OCI-LY3 (cell line): Measurements from ENCODE around the gene CCDC159.
A peak's percentile ranks its signal among the peaks of the same experiment; 100 is the strongest.

Source experiments
- H2AFZ ChIP-seq: fragments of 200-600, 300-600 bp; shearing (Covaris generic); 2 replicates; pipeline ENCODE4 v1.6.0; 2014; ENCODE audit warnings: antibody characterized with exemption, low read depth, low read length
- H3K27ac ChIP-seq: fragments of 200-600, 300-600 bp; sonication (generic); 2 replicates; pipeline ENCODE4 v1.5.1; 2014; ENCODE audit warnings: mild to moderate bottlenecking, low read length, moderate library complexity, mixed read lengths
- H3K27me3 ChIP-seq: fragments of 200-600, 300-600 bp; sonication (generic); 2 replicates; pipeline ENCODE4 v1.6.1; 2014; ENCODE audit warnings: low read depth, low read length, mixed read lengths
- H3K36me3 ChIP-seq: fragments of 200-600, 300-600 bp; sonication (generic); replicated peaks from 2 replicates; pipeline ENCODE3; 2014; ENCODE audit warnings: low read depth, low read length, mixed read lengths
- H3K4me1 ChIP-seq: fragments of 300-600, 200-600 bp; sonication (generic); 2 replicates; pipeline ENCODE4 v1.6.1; 2014; ENCODE audit warnings: low read length, mixed read lengths
- H3K4me2 ChIP-seq: fragments of 200-600, 300-600 bp; sonication (generic); 2 replicates; pipeline ENCODE4 v1.6.1; 2014; ENCODE audit warnings: low read length, mixed read lengths
- H3K4me3 ChIP-seq: fragments of 300-600, 200-600 bp; sonication (generic); 2 replicates; pipeline ENCODE4 v1.5.1; 2014; ENCODE audit warnings: antibody characterized with exemption, mild to moderate bottlenecking, low read length, moderate library complexity
- H3K79me2 ChIP-seq: fragments of 300-600, 200-600 bp; shearing (Covaris generic); 2 replicates; pipeline ENCODE4 v1.6.1; 2014; ENCODE audit warnings: mild to moderate bottlenecking, low read length, mixed read lengths
- H3K9ac ChIP-seq: fragments of 300-600, 200-600 bp; shearing (Covaris generic); 2 replicates; pipeline ENCODE4 v1.6.0; 2014; ENCODE audit warnings: mild to moderate bottlenecking, low read length, moderate library complexity
- H3K9me3 ChIP-seq: fragments of 200-600, 300-600 bp; shearing (Covaris generic); 2 replicates; pipeline ENCODE4 v1.6.1; 2014; ENCODE audit warnings: low read length, mixed read lengths; ENCODE audit not compliant: insufficient read depth
- H4K20me1 ChIP-seq: fragments of 200-600, 300-600 bp; sonication (generic); 2 replicates; pipeline ENCODE4 v1.6.1; 2016; ENCODE audit warnings: low read length, mixed read lengths; ENCODE audit not compliant: insufficient read depth
- CTCF ChIP-seq: fragments of 200-600, 300-600 bp; sonication (generic); IDR thresholded peaks from 2 replicates; pipeline ENCODE4 v1.5.1; 2014; ENCODE audit warnings: antibody characterized with exemption, low read length, low read depth
- EZH2phosphoT487 ChIP-seq: fragments of 200-600 bp; shearing (Covaris generic); IDR thresholded peaks from 2 replicates; pipeline ENCODE4 v1.6.1; 2018; ENCODE audit warnings: antibody characterized with exemption, mixed run types, low read depth

CCDC159 gene

GRCh38 chr19:11383706-11384048, 37.4 kb downstream of the CCDC159 start:
- H3K9me3 ChIP-seq = no peaks in the 10 kb centered on the region
- peak overlapping the region; percentile 28; the same call in 1 of the 2 replicates for H3K9ac ChIP-seq
- H3K27ac ChIP-seq = no peak overlapping the region
- 0 out of 2 replicates have a peak overlapping the region, but pooled peaks have one; percentile 26 for H2AFZ ChIP-seq
- peaks cover 11% of the 10 kb centered on the region for H3K4me1 ChIP-seq
- no peaks in the 10 kb centered on the region for H3K36me3 ChIP-seq
- H3K4me2 ChIP-seq = peak overlapping the region; percentile 75
- peak overlapping the region; percentile 72 for H3K4me3 ChIP-seq
- H3K27me3 ChIP-seq = no peaks in the 10 kb centered on the region
- no peak for TF ChIP-seq EZH2phosphoT487
- no peak for TF ChIP-seq CTCF
- H3K79me2 ChIP-seq = peaks cover 5% of the 10 kb centered on the region; the same call in 1 of the 2 replicates
- H4K20me1 ChIP-seq = no peaks in the 10 kb centered on the region

DNA sequence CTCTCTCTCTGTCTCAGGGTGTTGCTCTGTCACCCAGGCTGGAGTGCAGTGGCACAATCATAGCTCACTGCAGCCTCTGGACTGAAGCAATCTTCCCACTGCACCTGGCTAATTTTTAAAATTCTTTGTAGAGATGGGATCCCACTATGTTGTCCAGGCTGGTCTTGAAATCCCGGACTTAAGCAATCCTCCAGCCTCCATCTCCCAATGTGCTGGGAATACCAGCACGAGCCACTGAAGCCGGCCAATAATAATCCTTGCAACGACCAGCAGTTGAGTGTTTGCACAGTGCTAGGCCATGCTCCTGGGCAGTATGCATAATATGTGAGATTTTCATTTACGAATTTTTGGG, 38.4 kb downstream of the CCDC159 start:
- Histone ChIP-seq H3K9me3 (no peaks in the 10 kb centered on the region), H3K79me2 (peaks cover 5% of the 10 kb centered on the region; the same call in 1 of the 2 replicates), H2AFZ (no peak overlapping the region), H3K27me3 (no peaks in the 10 kb centered on the region), H3K4me1 (peaks cover 11% of the 10 kb centered on the region), H3K4me2 (no peak overlapping the region), H3K9ac (no peak overlapping the region), H3K36me3 (no peaks in the 10 kb centered on the region), H3K27ac (no peak overlapping the region), H4K20me1 (no peaks in the 10 kb centered on the region), H3K4me3 (no peak overlapping the region)
- TF ChIP-seq EZH2phosphoT487 = no peak
- TF ChIP-seq CTCF = no peak

- H3K9ac ChIP-seq = no peak overlapping the region
- no peaks in the 10 kb centered on the region for H3K9me3 ChIP-seq
- TF ChIP-seq EZH2phosphoT487 = no peak
- no peak for TF ChIP-seq CTCF
- no peaks in the 10 kb centered on the region for H3K4me1 ChIP-seq
- no peak overlapping the region for H3K4me2 ChIP-seq
- no peak overlapping the region for H3K4me3 ChIP-seq
- no peaks in the 10 kb centered on the region for H3K36me3 ChIP-seq
- H4K20me1 ChIP-seq = no peaks in the 10 kb centered on the region
- no peaks in the 10 kb centered on the region; the same call in 1 of the 2 replicates for H3K27me3 ChIP-seq
- H3K79me2 ChIP-seq = no peaks in the 10 kb centered on the region
- no peak overlapping the region for H3K27ac ChIP-seq
- peak overlapping the region; percentile 71 for H2AFZ ChIP-seq
These were observed 41.1 kb downstream of the CCDC159 start for GRCh38 chr19:11387162-11388034.

- no peak for TF ChIP-seq CTCF
- TF ChIP-seq EZH2phosphoT487 = no peak
- no peaks in the 10 kb centered on the region for H3K4me1 ChIP-seq
- no peaks in the 10 kb centered on the region for H3K36me3 ChIP-seq
- no peak overlapping the region for H3K9ac ChIP-seq
- H4K20me1 ChIP-seq = no peaks in the 10 kb centered on the region
- H3K27me3 ChIP-seq = no peaks in the 10 kb centered on the region; the same call in 1 of the 2 replicates
- no peak overlapping the region for H2AFZ ChIP-seq
- no peaks in the 10 kb centered on the region for H3K9me3 ChIP-seq
- H3K79me2 ChIP-seq = no peaks in the 10 kb centered on the region
- H3K27ac ChIP-seq = no peak overlapping the region
- H3K4me3 ChIP-seq = no peak overlapping the region
- H3K4me2 ChIP-seq = no peak overlapping the region
These were observed 44.0 kb downstream of the CCDC159 start for GRCh38 chr19:11390359-11390758.
